Measurements from ENCODE around the gene ACSL1.

DNA sequence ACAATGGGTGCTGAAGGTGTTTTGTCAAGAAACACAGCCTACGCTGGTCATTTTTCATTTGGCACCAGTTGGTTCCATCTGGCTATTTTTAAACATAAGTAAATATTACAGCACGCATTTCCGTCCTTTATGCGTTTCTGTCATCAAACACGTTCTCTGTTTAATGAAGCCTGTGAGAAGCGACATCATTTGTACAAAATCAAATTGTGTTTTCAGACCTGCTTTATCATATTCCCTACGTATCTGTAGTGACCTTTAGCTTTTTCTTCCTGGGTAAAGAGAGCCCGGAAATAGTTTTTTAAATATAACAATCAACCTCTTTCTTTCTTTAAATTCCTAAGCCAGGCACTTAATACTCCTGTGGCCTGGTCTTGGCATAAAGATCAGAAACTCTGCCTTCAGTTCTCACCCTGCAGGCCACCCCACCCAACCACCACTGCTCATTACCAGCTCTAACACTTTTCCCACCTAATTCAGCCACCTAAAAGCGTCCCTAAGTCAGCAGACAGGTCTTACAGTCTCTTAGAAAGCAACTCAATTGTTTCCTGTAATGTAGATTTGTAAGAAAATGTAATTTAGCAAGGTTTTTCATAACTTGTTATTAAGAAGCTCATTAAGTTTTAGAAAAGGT lies 30.4 kb downstream of the ACSL1 start:
- no peak for TF ChIP-seq GATA2 (IDR thresholded peaks at IDR 0.05; ENCODE audit: low read depth, low read length)
- no peak for TF ChIP-seq GATA3 (IDR thresholded peaks at IDR 0.05; ENCODE audit: low read depth, low read length)
